GM18526 (cell line): ENCODE measurements around the gene DNAJC5.

Source experiments
- POLR2A ChIP-seq: IDR thresholded peaks from 3 replicates; pipeline ENCODE4 v1.6.1; 2011; ENCODE audit not compliant: insufficient read length; ENCODE audit errors: extremely low read depth

Gene DNAJC5

GRCh38 chr20:63894358-63895201 lies at the start of gene DNAJC5:
Gene DNAJC5 (plus strand): TSS chr20:63895126. CDS start chr20:63928346, 33,220 bp downstream.
- peak; percentile 42 for TF ChIP-seq POLR2A

GRCh38 chr20:63846128-63846771 lies 48.7 kb upstream of the DNAJC5 start:
- no peak for TF ChIP-seq POLR2A

- TF ChIP-seq POLR2A, result no peak
Measured at GRCh38 chr20:63846888-63847236, 48.1 kb upstream of the DNAJC5 start.

- no peak for TF ChIP-seq POLR2A
Measured at GRCh38 chr20:63847237-63848002, 47.5 kb upstream of the DNAJC5 start.

GRCh38 chr20:63848003-63848911 lies 46.7 kb upstream of the DNAJC5 start:
- no peak for TF ChIP-seq POLR2A

- TF ChIP-seq POLR2A, result no peak
Measured at GRCh38 chr20:63850689-63851547, 44.0 kb upstream of the DNAJC5 start.

- no peak for TF ChIP-seq POLR2A
Measured at GRCh38 chr20:63854069-63854765, 40.7 kb upstream of the DNAJC5 start.

- TF ChIP-seq POLR2A, result no peak
Measured at GRCh38 chr20:63854766-63855362, 40.1 kb upstream of the DNAJC5 start.

GRCh38 chr20:63855363-63856097 lies 39.4 kb upstream of the DNAJC5 start:
- no peak for TF ChIP-seq POLR2A

GRCh38 chr20:63856098-63856511 lies 38.8 kb upstream of the DNAJC5 start:
- no peak for TF ChIP-seq POLR2A

- no peak for TF ChIP-seq POLR2A
Measured at GRCh38 chr20:63857764-63858392, 37.0 kb upstream of the DNAJC5 start.
